NCI-H82 (cell line): ENCODE results near the gene SHISA9.
"Not testable (repeated sequence)": the region's sequence is repeated elsewhere in the genome, so short reads cannot be mapped to it uniquely, and the experiment has no call there.

Experiments used
- DNase-seq: peaks from one replicate; lab custom pipeline; 2025; lab: John Stamatoyannopoulos, UW

SHISA9 gene

GRCh38 chr16:12900156-12900555, 1.2 kb upstream of the SHISA9 start:
- DNase-seq, result peak; percentile 85

- peak; percentile 82 for DNase-seq
Measured at GRCh38 chr16:12900599-12901203, 697 bp upstream of the SHISA9 start.

GRCh38 chr16:12901204-12901596, 198 bp upstream of the SHISA9 start:
- peak; percentile 95 for DNase-seq

GRCh38 chr16:12902511-12903372, 1.3 kb downstream of the SHISA9 start:
- peak; percentile 69 for DNase-seq

GRCh38 chr16:12903407-12904328, 2.3 kb downstream of the SHISA9 start:
- peak; percentile 70 for DNase-seq

- no peak for DNase-seq
Measured at GRCh38 chr16:12904329-12904671, 2.9 kb downstream of the SHISA9 start.

- no peak for DNase-seq
Measured at GRCh38 chr16:12906271-12906670, 4.9 kb downstream of the SHISA9 start.

- DNase-seq, result no peak
Measured at GRCh38 chr16:12906765-12907516, 5.5 kb downstream of the SHISA9 start.

GRCh38 chr16:12907670-12908233, 6.4 kb downstream of the SHISA9 start:
- DNase-seq, result peak; percentile 64

- DNase-seq, result no peak
Measured at GRCh38 chr16:12917246-12917645, 15.8 kb downstream of the SHISA9 start.

- DNase-seq, result no peak
Measured at GRCh38 chr16:12917653-12918052, 16.3 kb downstream of the SHISA9 start.

- no peak for DNase-seq
Measured at GRCh38 chr16:12920739-12921138, 19.3 kb downstream of the SHISA9 start.

GRCh38 chr16:12923640-12924039, 22.2 kb downstream of the SHISA9 start:
- DNase-seq, result not testable (repeated sequence)

GRCh38 chr16:12925026-12925800, 23.8 kb downstream of the SHISA9 start:
- peak; percentile 83 for DNase-seq

GRCh38 chr16:12927591-12927990, 26.2 kb downstream of the SHISA9 start:
- no peak for DNase-seq

GRCh38 chr16:12930881-12931280, 29.5 kb downstream of the SHISA9 start:
- no peak for DNase-seq

- no peak for DNase-seq
Measured at GRCh38 chr16:12936391-12936790, 35.0 kb downstream of the SHISA9 start.

GRCh38 chr16:12941896-12942295, 40.5 kb downstream of the SHISA9 start:
- DNase-seq, result no peak

- DNase-seq, result no peak
Measured at GRCh38 chr16:12942861-12943260, 41.5 kb downstream of the SHISA9 start.

- no peak for DNase-seq
Measured at GRCh38 chr16:12944300-12944699, 42.9 kb downstream of the SHISA9 start.

- DNase-seq, result no peak
Measured at GRCh38 chr16:12951392-12951791, 50.0 kb downstream of the SHISA9 start.
